ENCODE measurements around the gene THBS2. TPM values are rescaled to one million over a fixed set of nuclear protein-coding genes. Genes with fewer than 3 reads are reported as not detected.

Gene THBS2
- total RNA-seq, 6 experiments from 2014 or later: 2.7 to 28.7 (median 7.8) TPM

DNA sequence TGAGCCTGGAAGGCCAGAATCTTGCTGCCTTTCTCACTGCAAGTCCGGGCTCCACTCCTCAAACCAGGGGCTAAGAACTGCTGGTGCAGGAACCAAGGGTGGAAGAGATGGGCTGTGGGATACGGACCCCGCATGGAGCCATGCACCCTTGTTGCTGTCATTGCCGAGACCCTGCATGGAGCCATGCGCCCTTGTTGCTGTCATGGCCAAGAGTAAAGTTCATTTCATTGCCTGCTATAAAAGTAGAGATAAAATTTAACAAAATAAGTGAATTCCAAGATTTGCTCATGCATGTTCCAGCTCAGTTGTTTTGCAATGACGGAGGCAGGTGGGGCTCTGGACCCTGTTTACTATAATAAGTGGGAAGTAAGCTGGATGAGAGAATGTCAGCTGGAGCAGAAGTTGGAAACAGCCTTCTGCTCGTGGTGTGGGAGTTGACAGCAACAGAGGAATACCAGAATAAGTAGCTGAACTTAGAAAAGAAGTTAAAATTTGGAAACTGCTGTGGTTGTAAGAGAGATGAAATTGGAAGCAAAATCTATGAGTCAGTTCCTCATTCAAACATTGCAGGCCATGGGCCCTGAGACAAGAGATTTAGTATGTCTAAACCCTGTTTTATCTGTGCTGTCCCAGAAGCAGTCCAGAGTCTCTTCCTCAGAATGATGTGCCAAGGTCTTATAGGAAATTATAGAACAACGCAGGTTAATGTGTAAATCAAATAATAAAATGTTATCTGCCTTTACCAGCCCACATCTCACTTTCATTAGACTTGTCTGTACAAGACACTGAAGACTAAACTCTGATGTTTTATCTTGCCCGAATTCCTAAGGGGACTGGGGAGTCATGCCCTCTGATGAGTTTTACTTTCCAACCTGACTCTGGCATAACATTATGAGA is 15.8 kb upstream of the THBS2 start:
- no peak for ATAC-seq
- intact Hi-C loops (cut with DNase I): no loop called here

DNA sequence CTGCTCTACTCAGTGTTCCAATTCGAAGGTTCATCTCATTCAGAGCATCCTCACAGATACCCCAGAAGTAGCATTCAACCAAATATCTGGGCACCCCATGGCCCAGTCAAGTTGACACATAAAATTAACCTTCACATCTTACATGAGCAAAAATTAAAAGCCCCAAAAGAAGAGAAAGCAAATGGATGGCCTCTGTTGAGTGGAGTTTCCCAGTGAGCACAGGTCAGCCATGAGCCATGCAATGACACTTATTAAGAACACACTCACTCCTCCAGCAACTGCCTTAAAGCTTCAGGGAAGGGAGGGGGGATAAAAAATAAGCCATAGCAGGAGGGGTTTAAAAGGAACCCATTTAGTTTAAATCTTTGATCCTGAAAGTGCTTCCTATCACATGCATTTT is 14.6 kb upstream of the THBS2 start:
- ATAC-seq (no peak), DNase-seq (no peak)
- TF ChIP-seq POLR2A (IDR thresholded peaks at IDR 0.05) (no peak), CTCF (IDR thresholded peaks at IDR 0.05) (no peak)
- Histone ChIP-seq H3K4me3 (no peak overlapping the region), H3K27me3 (no peaks in the 10 kb centered on the region), H3K36me3 (no peaks in the 10 kb centered on the region), H3K27ac (no peak overlapping the region), H3K9me3 (no peaks in the 10 kb centered on the region), H3K4me1 (no peaks in the 10 kb centered on the region)
- intact Hi-C loops (cut with DNase I): no loop called here
- 57% methylated on average over 1 of the region's 1 CpG for WGBS (ENCODE audit: insufficient coverage, low coverage, low lambda C conversion rate, missing lambda C conversion rate)

More for the DNA sequence above, 15.8 kb upstream of the THBS2 start:
- WGBS (ENCODE audit: insufficient coverage, low coverage, low lambda C conversion rate, missing lambda C conversion rate): 67% methylated on average over 9 of the region's 9 CpGs
- Histone ChIP-seq H3K27me3 (no peaks in the 10 kb centered on the region), H3K36me3 (no peaks in the 10 kb centered on the region), H3K27ac (no peak overlapping the region), H3K4me3 (no peak overlapping the region), H3K9me3 (no peaks in the 10 kb centered on the region), H3K4me1 (no peaks in the 10 kb centered on the region)
- no peak for DNase-seq
- TF ChIP-seq POLR2A (IDR thresholded peaks at IDR 0.05): no peak
- TF ChIP-seq CTCF (IDR thresholded peaks at IDR 0.05): no peak

DNA sequence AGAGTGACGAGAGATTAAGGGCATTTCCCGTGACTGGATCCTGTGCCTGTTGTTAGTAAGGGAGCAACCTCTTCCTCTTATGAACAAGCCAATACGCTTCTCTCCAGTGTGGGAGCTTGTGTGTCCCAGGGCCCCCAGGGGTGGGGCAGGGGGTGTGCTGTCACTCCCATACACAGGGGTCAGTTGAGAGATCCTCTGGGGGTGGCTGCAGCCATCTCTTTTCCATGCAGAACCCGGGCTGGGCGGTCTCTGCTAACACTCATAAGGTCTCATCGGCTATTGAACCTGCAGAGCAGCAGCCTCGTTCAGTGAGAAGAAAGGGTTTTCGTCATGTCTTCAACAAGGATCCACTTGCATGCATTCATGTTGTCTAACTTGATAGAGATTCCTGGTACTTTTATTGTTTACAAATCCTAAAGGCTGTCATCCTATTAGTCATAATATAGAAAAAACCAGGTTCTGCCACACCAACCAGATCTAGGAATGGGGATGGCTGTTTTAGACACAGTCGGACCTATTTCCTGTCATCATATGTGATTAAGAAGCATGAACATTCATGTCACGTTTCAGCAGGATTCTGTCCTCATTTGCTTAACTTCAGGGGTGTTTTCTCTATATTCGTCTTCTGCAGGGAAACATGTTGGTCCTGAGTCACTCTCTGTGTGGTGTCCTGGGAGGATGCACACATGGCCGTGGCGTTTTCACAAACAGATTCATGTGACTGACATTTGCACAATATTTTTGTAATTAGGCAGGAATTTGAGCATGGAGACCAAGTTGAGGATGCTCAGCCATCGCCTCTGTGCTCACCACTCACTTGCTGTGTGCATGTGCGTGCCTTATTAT is 13.3 kb upstream of the THBS2 start:
- WGBS (ENCODE audit: insufficient coverage, low coverage, low lambda C conversion rate, missing lambda C conversion rate): 63% methylated on average over 11 of the region's 15 CpGs
- DNase-seq: no peak

GRCh38 chr6:169266261-169266660 is 12.6 kb upstream of the THBS2 start:
- H3K27ac ChIP-seq: no peak overlapping the region
- no peaks in the 10 kb centered on the region for H3K27me3 ChIP-seq
- no peak for TF ChIP-seq POLR2A (IDR thresholded peaks at IDR 0.05)
- TF ChIP-seq CTCF (IDR thresholded peaks at IDR 0.05): no peak
- no peaks in the 10 kb centered on the region for H3K4me1 ChIP-seq
- H3K9me3 ChIP-seq: no peaks in the 10 kb centered on the region
- ATAC-seq: no peak
- no peak for DNase-seq
- WGBS (ENCODE audit: insufficient coverage, low coverage, low lambda C conversion rate, missing lambda C conversion rate): no CpG with 5 or more reads among the region's 5 CpGs
- intact Hi-C loops (cut with DNase I): no loop called here
- no peaks in the 10 kb centered on the region for H3K36me3 ChIP-seq
- no peak overlapping the region for H3K4me3 ChIP-seq

More for the DNA sequence above, 13.3 kb upstream of the THBS2 start:
- H3K4me1 ChIP-seq: no peaks in the 10 kb centered on the region
- no peaks in the 10 kb centered on the region for H3K36me3 ChIP-seq
- no peak overlapping the region for H3K4me3 ChIP-seq
- H3K27me3 ChIP-seq: no peaks in the 10 kb centered on the region
- TF ChIP-seq CTCF (IDR thresholded peaks at IDR 0.05) (no peak), POLR2A (IDR thresholded peaks at IDR 0.05) (no peak)
- no peak overlapping the region for H3K27ac ChIP-seq
- no peak for ATAC-seq
- no peaks in the 10 kb centered on the region for H3K9me3 ChIP-seq
- intact Hi-C loops (cut with DNase I): no loop called here
